GM18867 (cell line): Measurements from ENCODE around the gene CENPL.

Source experiments
- ATAC-seq: cut with Tn5 transposase; IDR thresholded peaks from one replicate; pipeline ENCODE4 v1.9.1; 2021; ENCODE audit warnings: mild to moderate bottlenecking, moderate library complexity; ENCODE audit not compliant: unreplicated experiment

CENPL gene

DNA sequence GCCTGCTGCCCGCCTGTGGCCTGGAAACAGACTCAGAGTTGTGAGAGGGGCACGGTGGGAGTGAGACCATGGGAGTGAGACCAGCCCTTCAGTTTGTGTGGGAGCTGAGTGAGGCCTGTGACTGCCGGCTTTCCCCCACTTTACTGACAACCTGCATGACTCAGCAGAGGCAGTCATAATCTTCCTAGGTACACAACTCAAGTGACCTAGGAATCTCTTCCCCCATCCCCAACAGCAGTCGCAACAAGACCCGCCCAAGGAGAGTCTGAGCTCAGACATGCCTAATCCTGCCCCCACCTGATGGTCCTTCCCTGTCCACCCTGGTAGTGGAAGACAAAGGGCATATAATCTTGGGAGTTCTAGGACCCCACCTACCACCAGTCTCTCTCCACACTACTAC lies 65.7 kb downstream of the CENPL start:
- ATAC-seq = no peak

DNA sequence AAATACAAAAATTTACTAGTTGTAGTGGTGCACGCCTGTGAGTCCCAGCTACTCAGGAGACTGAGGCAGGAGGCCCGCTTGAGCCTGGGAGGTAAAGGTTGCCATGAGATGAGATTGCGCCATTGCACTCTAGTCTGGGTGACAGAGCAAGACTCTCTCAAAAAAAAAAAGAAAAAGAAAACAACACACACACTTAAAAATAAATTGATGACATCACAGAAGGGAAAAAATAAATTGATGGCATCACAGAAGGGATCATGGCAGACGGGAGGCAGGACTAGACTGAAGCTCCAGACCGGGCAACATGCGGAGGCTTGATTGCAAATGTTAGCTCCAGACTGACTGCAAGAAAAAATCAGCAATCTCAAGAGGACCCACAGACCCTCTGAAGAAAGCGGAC lies 66.6 kb downstream of the CENPL start:
- ATAC-seq = no peak

DNA sequence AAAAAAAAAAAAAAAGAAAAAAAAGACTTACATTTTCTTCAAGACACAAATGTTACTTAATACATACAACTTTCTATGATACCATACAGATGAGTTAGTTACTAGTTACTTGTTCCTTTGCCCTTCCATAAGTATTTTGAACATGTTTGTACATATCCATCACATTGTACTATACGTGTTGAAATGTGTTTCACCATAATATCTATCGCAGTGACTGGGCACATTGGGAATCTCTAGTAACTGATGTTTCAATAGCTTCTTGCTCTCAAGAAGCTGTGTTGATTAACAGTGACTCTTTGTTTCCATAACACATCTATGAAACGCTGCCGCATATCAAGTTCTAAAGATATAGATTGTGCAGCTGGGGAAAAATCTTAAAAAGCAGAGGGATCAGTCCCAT lies 67.0 kb downstream of the CENPL start:
- no peak for ATAC-seq

- ATAC-seq = no peak
Observed at GRCh38 chr1:173753830-173754229, 70.9 kb downstream of the CENPL start.
